ENCODE measurements around the gene TPRKB. TPM values are rescaled to one million over a fixed set of nuclear protein-coding genes. Genes with fewer than 3 reads are reported as not detected.
A peak's percentile ranks its signal among the peaks of the same experiment; 100 is the strongest.

The TPRKB gene
- total and polyA plus RNA-seq, 9 of the 15 experiments (the other 6 are each of a cell fraction or from before 2014, with no cell fraction given), result 55.6 to 250 (median 112) TPM

DNA sequence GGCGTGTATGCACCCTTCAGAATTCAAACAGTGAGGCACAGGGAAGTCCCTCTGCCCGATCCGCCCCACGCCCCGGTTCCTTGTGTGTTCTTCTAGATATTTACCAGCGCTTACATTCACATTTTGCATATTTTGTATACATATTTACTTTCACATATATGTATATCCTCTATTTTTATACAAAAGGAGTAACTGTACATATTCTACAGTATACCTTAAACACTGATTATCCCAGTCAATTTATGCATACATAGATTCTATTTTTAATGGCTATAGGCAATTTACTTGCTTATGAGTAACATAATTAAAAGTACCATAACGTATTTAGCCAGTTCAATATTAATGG is 43.1 kb upstream of the TPRKB start (continued):
- TF ChIP-seq ZNF699 (CRISPR knock-in tag; IDR thresholded peaks at IDR 0.05; ENCODE audit: insufficient replicate concordance), result no peak
- TF ChIP-seq SMARCA5 (IDR thresholded peaks at IDR 0.05), result no peak
- TF ChIP-seq, protein P1, sequence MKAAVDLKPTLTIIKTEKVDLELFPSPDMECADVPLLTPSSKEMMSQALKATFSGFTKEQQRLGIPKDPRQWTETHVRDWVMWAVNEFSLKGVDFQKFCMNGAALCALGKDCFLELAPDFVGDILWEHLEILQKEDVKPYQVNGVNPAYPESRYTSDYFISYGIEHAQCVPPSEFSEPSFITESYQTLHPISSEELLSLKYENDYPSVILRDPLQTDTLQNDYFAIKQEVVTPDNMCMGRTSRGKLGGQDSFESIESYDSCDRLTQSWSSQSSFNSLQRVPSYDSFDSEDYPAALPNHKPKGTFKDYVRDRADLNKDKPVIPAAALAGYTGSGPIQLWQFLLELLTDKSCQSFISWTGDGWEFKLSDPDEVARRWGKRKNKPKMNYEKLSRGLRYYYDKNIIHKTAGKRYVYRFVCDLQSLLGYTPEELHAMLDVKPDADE (conservative IDR thresholded peaks at IDR 0.05; ENCODE audit: control insufficient read depth, low read depth, low read length), result no peak
- no peak for TF ChIP-seq NFE2 (IDR thresholded peaks at IDR 0.05; ENCODE audit: low read depth)
- TF ChIP-seq ELF2 (CRISPR knock-in tag; IDR thresholded peaks at IDR 0.05), result no peak
- TF ChIP-seq, protein P2, sequence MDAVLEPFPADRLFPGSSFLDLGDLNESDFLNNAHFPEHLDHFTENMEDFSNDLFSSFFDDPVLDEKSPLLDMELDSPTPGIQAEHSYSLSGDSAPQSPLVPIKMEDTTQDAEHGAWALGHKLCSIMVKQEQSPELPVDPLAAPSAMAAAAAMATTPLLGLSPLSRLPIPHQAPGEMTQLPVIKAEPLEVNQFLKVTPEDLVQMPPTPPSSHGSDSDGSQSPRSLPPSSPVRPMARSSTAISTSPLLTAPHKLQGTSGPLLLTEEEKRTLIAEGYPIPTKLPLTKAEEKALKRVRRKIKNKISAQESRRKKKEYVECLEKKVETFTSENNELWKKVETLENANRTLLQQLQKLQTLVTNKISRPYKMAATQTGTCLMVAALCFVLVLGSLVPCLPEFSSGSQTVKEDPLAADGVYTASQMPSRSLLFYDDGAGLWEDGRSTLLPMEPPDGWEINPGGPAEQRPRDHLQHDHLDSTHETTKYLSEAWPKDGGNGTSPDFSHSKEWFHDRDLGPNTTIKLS (IDR thresholded peaks at IDR 0.05; ENCODE audit: borderline replicate concordance, low read depth), result 0 out of 2 replicates have a peak, but pooled peaks have one; percentile 15
- no peak for TF ChIP-seq HMGN3 (IDR thresholded peaks at IDR 0.05; ENCODE audit: borderline replicate concordance, extremely low read depth, insufficient read length, low read depth, low read length)
- TF ChIP-seq C11orf30 (IDR thresholded peaks at IDR 0.05; ENCODE audit: low read depth), result no peak
- TF ChIP-seq POLR2AphosphoS2 (IDR thresholded peaks at IDR 0.05; ENCODE audit: low read length), result no peak
- TF ChIP-seq, protein P3, sequence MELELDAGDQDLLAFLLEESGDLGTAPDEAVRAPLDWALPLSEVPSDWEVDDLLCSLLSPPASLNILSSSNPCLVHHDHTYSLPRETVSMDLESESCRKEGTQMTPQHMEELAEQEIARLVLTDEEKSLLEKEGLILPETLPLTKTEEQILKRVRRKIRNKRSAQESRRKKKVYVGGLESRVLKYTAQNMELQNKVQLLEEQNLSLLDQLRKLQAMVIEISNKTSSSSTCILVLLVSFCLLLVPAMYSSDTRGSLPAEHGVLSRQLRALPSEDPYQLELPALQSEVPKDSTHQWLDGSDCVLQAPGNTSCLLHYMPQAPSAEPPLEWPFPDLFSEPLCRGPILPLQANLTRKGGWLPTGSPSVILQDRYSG (tag; conservative IDR thresholded peaks at IDR 0.05; ENCODE audit: low read depth), result no peak
- no peak for TF ChIP-seq GABPB1 (CRISPR knock-in tag; IDR thresholded peaks at IDR 0.05)
- no peak for TF ChIP-seq NCOA6 (IDR thresholded peaks at IDR 0.05)
- TF ChIP-seq, protein P4, sequence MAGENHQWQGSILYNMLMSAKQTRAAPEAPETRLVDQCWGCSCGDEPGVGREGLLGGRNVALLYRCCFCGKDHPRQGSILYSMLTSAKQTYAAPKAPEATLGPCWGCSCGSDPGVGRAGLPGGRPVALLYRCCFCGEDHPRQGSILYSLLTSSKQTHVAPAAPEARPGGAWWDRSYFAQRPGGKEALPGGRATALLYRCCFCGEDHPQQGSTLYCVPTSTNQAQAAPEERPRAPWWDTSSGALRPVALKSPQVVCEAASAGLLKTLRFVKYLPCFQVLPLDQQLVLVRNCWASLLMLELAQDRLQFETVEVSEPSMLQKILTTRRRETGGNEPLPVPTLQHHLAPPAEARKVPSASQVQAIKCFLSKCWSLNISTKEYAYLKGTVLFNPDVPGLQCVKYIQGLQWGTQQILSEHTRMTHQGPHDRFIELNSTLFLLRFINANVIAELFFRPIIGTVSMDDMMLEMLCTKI (IDR thresholded peaks at IDR 0.05; ENCODE audit: partially characterized antibody), result no peak
- TF ChIP-seq, protein P5, sequence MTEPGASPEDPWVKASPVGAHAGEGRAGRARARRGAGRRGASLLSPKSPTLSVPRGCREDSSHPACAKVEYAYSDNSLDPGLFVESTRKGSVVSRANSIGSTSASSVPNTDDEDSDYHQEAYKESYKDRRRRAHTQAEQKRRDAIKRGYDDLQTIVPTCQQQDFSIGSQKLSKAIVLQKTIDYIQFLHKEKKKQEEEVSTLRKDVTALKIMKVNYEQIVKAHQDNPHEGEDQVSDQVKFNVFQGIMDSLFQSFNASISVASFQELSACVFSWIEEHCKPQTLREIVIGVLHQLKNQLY (CRISPR knock-in tag; conservative IDR thresholded peaks at IDR 0.05), result no peak
- TF ChIP-seq GATAD2B (IDR thresholded peaks at IDR 0.05; ENCODE audit: borderline replicate concordance), result peak; percentile 27; the same call in 1 of the 2 replicates
- TF ChIP-seq, protein P6, sequence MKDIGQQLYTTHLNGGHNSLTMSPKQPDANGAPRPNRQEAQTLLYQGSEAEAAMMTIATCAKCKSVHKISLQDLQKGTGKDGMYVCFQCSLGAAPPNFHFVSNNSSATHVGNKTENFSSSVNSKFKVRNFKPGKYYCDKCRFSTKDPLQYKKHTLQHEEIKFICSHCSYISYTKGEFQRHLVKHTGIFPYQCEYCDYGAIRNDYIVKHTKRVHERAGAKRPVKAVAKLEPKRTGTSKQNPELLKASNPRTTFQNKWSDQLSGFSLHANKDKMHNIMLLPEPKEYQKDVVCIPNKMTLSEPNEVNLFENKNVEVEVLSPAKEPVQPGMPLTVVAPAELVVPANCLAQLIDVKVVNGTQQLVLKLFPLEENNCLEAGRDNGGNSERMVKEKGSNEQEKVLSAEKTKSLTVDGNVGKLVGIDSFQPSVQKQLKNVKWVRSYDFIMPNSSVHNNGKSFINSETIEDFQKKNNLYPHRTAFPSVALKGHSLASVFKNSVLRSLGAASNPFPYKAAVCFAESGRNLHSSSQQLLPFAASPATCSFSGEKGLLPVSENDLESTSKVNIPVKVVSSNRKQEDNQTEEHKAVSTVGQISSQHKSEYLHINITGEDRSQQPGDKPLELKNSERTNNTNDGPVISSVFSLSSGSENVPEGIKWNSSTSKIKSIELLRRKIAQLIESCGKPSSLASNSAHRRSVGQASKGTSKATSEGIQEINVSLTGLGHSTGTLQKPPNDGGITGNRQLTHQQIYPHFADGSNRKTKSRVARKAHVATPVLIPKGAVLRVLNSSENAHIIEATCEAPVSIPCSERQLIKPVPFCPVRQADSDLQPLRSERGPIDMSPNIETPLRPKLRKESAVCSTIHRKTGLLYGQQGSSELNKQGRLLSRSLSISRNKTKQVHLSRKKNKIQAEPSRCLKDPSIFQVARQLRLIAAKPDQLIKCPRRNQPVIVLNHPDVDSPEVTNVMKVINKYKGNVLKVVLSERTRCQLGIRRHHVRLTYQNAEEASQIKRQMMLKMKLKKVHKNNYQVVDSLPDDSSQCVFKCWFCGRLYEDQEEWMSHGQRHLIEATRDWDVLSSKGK (CRISPR knock-in tag; IDR thresholded peaks at IDR 0.05), result no peak
- TF ChIP-seq BCOR (IDR thresholded peaks at IDR 0.05), result no peak
- no peak for TF ChIP-seq RHOXF2B (CRISPR knock-in tag; conservative IDR thresholded peaks at IDR 0.05)
- TF ChIP-seq L3MBTL2 (IDR thresholded peaks at IDR 0.05), result no peak
- TF ChIP-seq ZFP1 (CRISPR knock-in tag; IDR thresholded peaks at IDR 0.05), result no peak
- TF ChIP-seq BCL6 (CRISPR knock-in tag; IDR thresholded peaks at IDR 0.05), result no peak
- no peak for TF ChIP-seq KLF1 (tag; IDR thresholded peaks at IDR 0.05)

All from K562 (cell line).